Measurements from ENCODE around the gene WDR70.
"Not testable (repeated sequence)": the region's sequence is repeated elsewhere in the genome, so short reads cannot be mapped to it uniquely, and the experiment has no call there.

- TF ChIP-seq POLR2A, CTCF (IDR thresholded peaks at IDR 0.05): not testable (repeated sequence)
Measured at GRCh38 chr5:37481395-37481794, 102.3 kb downstream of the WDR70 start.
